MCF 10A (cell line): Measurements from ENCODE around the gene FANCI. TPM values are rescaled to one million over a fixed set of nuclear protein-coding genes. Genes with fewer than 3 reads are reported as not detected.

Experiments used
- BruUV-seq: library from RNA; stranded (reverse); fragments of 400-500 nt; replicated peaks from 2 replicates; lab custom pipeline; 2021; lab: Mats Ljungman, UMichigan
- CTCF ChIA-PET: fragments of 300-600 bp; sonication (Branson Sonifier 250); formaldehyde crosslinking; extraction: SDS; loops from one replicate; lab custom pipeline; 2021; ENCODE audit warnings: antibody characterized with exemption, inconsistent platforms; lab: Yijun Ruan, JAX
- POLR2A ChIA-PET: fragments of 300-600, 350-650 bp; sonication (Branson Sonifier 250); formaldehyde crosslinking; extraction: SDS; loops from one replicate; lab custom pipeline; 2020; ENCODE audit warnings: antibody characterized with exemption, inconsistent platforms; lab: Yijun Ruan, JAX
- DNase-seq: peaks from one replicate; pipeline ENCODE4 v3.0.0-alpha.2; 2018; ENCODE audit not compliant: unreplicated experiment
- H3K27ac Mint-ChIP-seq: one replicate; pipeline ENCODE4 v1.8.0; 2022; ENCODE audit warnings: mild to moderate bottlenecking, low read depth, mixed read lengths; ENCODE audit not compliant: unreplicated experiment
- H3K27me3 Mint-ChIP-seq: one replicate; pipeline ENCODE4 v1.8.0; 2022; ENCODE audit warnings: mixed read lengths; ENCODE audit not compliant: insufficient read depth, unreplicated experiment
- H3K36me3 Mint-ChIP-seq: one replicate; pipeline ENCODE4 v1.8.0; 2022; ENCODE audit warnings: mild to moderate bottlenecking, moderate library complexity, mixed read lengths; ENCODE audit not compliant: insufficient read depth, unreplicated experiment
- H3K4me1 Mint-ChIP-seq: one replicate; pipeline ENCODE4 v1.8.0; 2022; ENCODE audit warnings: mixed read lengths; ENCODE audit not compliant: insufficient read depth, unreplicated experiment
- H3K4me3 Mint-ChIP-seq: one replicate; pipeline ENCODE4 v1.8.0; 2022; ENCODE audit warnings: mild to moderate bottlenecking, moderate library complexity, mixed read lengths; ENCODE audit not compliant: unreplicated experiment
- H3K9me3 Mint-ChIP-seq: one replicate; pipeline ENCODE4 v1.8.0; 2022; ENCODE audit warnings: mixed read lengths; ENCODE audit not compliant: unreplicated experiment
- intact Hi-C: fragments of 100-400 bp; cut with micrococcal nuclease; formaldehyde crosslinking; loops from 2 replicates; pipeline ENCODE4 v1.14.1; 2022
- total RNA-seq: library from RNA; stranded (reverse); gene quantifications from 2 replicates; pipeline ENCODE4 v1.2.3, GENCODE V29; 2022
- TF ChIP-seq, protein P1 (sequence below): fragments of 200-600 bp; IDR thresholded peaks from one replicate; pipeline ENCODE4 v1.8.0; 2022; ENCODE audit warnings: antibody characterized with exemption, mild to moderate bottlenecking; ENCODE audit not compliant: unreplicated experiment

FANCI gene
- total RNA-seq, 1 experiment from 2014 or later: 34.0 TPM

DNA sequence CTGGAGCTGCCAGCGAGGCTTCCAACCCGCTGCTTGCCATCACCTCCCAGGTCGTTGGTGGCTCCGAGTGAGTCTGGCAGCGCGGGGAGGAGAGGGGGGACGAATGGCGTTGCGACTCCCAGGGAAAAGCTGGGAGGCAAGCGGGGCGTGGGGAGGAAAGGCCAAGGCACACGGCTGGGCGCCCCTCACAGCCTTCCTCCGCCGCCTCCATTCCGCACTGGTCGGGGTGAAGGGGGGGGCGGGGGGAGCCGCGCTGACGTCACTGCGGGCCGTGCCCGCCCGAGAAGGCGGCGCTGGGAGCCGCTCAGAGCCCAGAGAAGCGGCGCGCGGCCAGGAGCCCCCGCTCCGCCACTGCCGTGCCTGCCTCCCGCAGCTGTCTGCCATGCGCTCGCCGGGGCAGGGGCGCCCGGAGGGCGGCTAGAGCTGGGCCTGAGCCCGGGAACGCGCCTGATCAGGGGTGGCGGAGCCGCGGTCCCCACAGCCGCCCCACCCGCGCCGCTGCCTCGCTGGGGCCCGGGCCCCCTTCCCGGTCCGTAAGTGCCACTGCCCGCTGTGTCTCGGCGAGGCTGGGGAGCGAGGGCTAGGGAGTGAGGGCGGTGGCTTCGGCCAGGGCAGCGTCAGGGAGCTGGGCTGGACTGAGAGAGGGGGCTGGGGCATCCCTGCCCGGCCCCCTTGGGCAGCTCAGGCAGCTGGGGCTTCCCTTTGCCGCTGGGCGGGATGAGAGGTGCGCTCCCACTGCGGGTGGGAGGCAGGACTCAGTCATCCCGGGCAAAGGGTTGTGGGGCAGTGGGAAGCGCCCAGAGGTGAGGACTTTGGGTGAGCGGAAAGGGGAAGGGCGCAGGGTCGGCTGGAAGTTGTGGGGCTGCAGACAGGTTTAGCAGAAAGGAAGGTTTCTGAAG is 118.7 kb downstream of the FANCI start:
- Mint-ChIP-seq H3K4me3 (no peak overlapping the region), H3K4me1 (no peaks in the 10 kb centered on the region), H3K36me3 (no peaks in the 10 kb centered on the region), H3K9me3 (no peaks in the 10 kb centered on the region), H3K27ac (no peak overlapping the region), H3K27me3 (peaks cover 93% of the 10 kb centered on the region)
- no TSS peak for BruUV-seq
- TF ChIP-seq, protein P1, sequence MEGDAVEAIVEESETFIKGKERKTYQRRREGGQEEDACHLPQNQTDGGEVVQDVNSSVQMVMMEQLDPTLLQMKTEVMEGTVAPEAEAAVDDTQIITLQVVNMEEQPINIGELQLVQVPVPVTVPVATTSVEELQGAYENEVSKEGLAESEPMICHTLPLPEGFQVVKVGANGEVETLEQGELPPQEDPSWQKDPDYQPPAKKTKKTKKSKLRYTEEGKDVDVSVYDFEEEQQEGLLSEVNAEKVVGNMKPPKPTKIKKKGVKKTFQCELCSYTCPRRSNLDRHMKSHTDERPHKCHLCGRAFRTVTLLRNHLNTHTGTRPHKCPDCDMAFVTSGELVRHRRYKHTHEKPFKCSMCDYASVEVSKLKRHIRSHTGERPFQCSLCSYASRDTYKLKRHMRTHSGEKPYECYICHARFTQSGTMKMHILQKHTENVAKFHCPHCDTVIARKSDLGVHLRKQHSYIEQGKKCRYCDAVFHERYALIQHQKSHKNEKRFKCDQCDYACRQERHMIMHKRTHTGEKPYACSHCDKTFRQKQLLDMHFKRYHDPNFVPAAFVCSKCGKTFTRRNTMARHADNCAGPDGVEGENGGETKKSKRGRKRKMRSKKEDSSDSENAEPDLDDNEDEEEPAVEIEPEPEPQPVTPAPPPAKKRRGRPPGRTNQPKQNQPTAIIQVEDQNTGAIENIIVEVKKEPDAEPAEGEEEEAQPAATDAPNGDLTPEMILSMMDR: no peak
- intact Hi-C loops: no loop called here
- CTCF ChIA-PET: interaction anchor here (0.6 to 13.8 kb wide), 4 partner anchors 10 to 60 kb away, joined by 3 to 443 read pairs (median 47); no protein-coding TSS in a partner anchor
- no peak for DNase-seq
- POLR2A ChIA-PET: no interaction called here

GRCh38 chr15:89363133-89363532 is 119.4 kb downstream of the FANCI start:
- peaks cover 90% of the 10 kb centered on the region for H3K27me3 Mint-ChIP-seq

GRCh38 chr15:89363770-89364169 is 120.0 kb downstream of the FANCI start:
- no TSS peak for BruUV-seq
- CTCF ChIA-PET: interaction anchor here (0.6 to 13.8 kb wide), 3 partner anchors 59 to 109 kb away, joined by 3 to 443 read pairs (median 3); no protein-coding TSS in a partner anchor
- no peaks in the 10 kb centered on the region for H3K9me3 Mint-ChIP-seq
- H3K4me3 Mint-ChIP-seq: no peak overlapping the region
- H3K36me3 Mint-ChIP-seq: no peaks in the 10 kb centered on the region
- POLR2A ChIA-PET: no interaction called here
- DNase-seq: no peak
- H3K27me3 Mint-ChIP-seq: peaks cover 88% of the 10 kb centered on the region
- no peak overlapping the region for H3K27ac Mint-ChIP-seq
- intact Hi-C loops: no loop called here
- H3K4me1 Mint-ChIP-seq: no peaks in the 10 kb centered on the region
- TF ChIP-seq, protein P1: no peak

More at GRCh38 chr15:89363133-89363532, 119.4 kb downstream of the FANCI start:
- TF ChIP-seq, protein P1: no peak
- intact Hi-C loops: no loop called here
- H3K4me1 Mint-ChIP-seq: no peaks in the 10 kb centered on the region
- CTCF ChIA-PET: interaction anchor here (13.8 kb wide), 1 partner anchor 60 kb away, joined by 443 read pairs; no protein-coding TSS in a partner anchor
- POLR2A ChIA-PET: no interaction called here
- H3K27ac Mint-ChIP-seq: no peak overlapping the region
- no TSS peak for BruUV-seq
- no peaks in the 10 kb centered on the region for H3K36me3 Mint-ChIP-seq
- no peaks in the 10 kb centered on the region for H3K9me3 Mint-ChIP-seq
- no peak overlapping the region for H3K4me3 Mint-ChIP-seq
- no peak for DNase-seq

- no TSS peak for BruUV-seq
- DNase-seq: peak; percentile 43
- H3K27me3 Mint-ChIP-seq: peaks cover 93% of the 10 kb centered on the region
- no peaks in the 10 kb centered on the region for H3K36me3 Mint-ChIP-seq
- CTCF ChIA-PET: interaction anchor here (0.8 to 13.8 kb wide), 2 partner anchors 59 to 108 kb away, joined by 3 to 443 read pairs; no protein-coding TSS in a partner anchor
- H3K9me3 Mint-ChIP-seq: no peaks in the 10 kb centered on the region
- H3K27ac Mint-ChIP-seq: no peak overlapping the region
- TF ChIP-seq, protein P1: no peak
- H3K4me3 Mint-ChIP-seq: no peak overlapping the region
- no peaks in the 10 kb centered on the region for H3K4me1 Mint-ChIP-seq
- intact Hi-C loops: no loop called here
- POLR2A ChIA-PET: no interaction called here
These were observed 120.6 kb downstream of the FANCI start for GRCh38 chr15:89364341-89364740.
